GM18873 (cell line): ENCODE measurements around the gene NEK1.
A peak's percentile ranks its signal among the peaks of the same experiment; 100 is the strongest.
"Not testable (repeated sequence)": the region's sequence is repeated elsewhere in the genome, so short reads cannot be mapped to it uniquely, and the experiment has no call there.

Experiments
- ATAC-seq: cut with Tn5 transposase; IDR thresholded peaks from one replicate; pipeline ENCODE4 v1.9.1; 2021; ENCODE audit warnings: mild to moderate bottlenecking, moderate library complexity, moderate number of reproducible peaks; ENCODE audit not compliant: unreplicated experiment, low FRiP score

The NEK1 gene

GRCh38 chr4:169604131-169604900 is 8.1 kb downstream of the NEK1 start:
- ATAC-seq: no peak

- no peak for ATAC-seq
Measured at GRCh38 chr4:169603312-169603711, 9.1 kb downstream of the NEK1 start.

GRCh38 chr4:169601016-169601771 is 11.2 kb downstream of the NEK1 start:
- peak; percentile 53 for ATAC-seq

- ATAC-seq: no peak
Measured at GRCh38 chr4:169594560-169595195, 17.7 kb downstream of the NEK1 start.

DNA sequence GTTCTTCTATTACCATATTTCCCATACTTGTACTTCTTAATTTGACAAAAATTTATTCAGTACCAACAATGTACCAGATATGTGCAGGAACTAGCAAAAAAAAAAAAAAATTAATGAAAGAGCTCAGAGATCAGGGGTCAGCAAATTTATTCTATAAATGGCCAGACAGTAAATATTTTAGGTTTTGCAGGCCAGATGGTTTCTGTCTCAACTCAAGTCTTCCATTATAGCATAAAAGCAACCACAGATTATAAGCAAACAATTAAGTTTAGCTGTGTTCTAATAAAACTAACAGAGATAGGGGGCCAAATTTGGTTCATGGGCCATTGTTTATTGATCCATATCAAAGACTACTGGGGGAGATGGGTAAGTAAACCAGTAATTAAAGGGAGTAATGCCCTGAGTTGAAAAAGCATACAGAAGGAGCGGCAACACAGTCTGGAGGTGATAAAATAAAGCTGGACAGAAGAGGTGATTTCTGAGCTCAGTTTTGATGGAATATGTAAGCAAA is 19.3 kb downstream of the NEK1 start:
- no peak for ATAC-seq

DNA sequence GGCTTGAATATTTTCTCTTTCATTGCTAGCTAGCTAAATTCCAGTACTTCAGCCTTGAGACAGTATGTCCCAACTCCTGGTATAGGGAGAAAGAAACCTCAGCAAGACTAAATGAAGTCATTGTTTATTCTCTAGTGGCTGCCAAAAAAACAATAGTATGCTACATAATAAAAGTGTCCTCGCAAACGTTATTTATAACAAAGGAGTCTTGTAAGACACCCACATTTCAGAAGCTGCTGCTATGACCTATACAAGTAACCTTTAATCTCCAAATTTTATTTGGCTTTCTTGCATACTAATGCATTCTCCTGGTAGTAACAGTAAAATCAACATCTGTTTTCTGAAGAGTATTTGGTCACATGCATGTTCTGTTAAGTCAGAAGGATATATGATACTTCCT is 28.8 kb downstream of the NEK1 start:
- ATAC-seq: no peak

DNA sequence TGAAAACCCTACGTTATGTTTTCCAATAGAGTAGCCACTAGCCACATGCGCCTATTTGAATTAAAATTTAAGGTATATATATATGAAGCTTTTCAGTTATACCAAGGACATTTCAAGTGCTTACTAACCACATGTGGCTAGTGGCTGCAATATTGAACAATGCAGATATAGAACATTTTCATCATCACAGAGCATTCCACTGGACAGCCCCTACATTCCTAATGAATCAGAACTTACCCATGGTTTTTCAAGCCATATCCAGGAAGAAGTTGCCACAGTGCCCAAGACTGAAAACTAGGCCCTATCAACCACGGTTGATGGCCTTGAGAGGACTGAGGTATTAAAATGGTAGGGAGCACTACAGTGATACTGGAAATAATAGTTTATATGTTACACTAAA is 29.7 kb downstream of the NEK1 start:
- ATAC-seq: no peak

DNA sequence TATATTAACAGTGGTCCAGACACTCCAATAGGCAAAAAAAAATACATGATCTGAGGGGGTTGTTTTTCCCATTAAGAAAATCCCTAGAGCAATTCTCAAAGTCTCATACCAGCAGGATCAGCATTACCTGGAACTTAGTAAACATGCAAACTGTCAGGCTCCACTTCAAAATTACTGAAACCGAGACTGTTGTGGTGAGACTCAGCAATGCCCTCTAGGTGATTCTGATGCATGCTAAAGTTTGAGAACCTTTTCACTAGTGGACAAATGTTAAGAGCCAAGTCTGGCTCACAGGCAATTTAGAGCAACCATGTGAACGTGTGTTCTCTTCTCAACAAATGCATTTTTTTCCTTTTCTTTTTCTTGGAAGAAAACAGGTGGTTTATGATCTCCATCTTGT is 30.2 kb downstream of the NEK1 start:
- ATAC-seq: peak; percentile 93

GRCh38 chr4:169573889-169574288 is 38.5 kb downstream of the NEK1 start:
- no peak for ATAC-seq

DNA sequence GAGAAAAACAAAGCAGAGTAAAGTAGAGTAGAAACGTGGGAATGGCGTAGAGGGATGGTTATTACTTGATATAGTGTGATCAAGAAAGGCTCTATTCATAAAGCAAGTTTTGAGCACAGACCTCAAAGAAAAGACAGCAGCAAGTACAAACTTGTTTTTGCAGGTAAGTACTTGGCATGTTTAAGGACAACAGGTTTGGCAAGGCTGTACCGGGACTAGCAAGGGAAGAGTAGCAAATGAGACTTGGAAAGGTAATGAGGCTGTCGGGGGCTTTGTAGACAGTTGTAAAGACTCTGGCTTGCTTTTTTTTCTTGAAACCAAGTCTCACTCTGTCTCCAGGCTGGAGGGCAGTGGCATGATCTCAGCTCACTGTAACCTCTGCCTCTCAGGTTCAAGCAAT is 40.9 kb downstream of the NEK1 start:
- ATAC-seq: no peak

- not testable (repeated sequence) for ATAC-seq
Measured at GRCh38 chr4:169571012-169571411, 41.4 kb downstream of the NEK1 start.

GRCh38 chr4:169570266-169570665 is 42.1 kb downstream of the NEK1 start:
- not testable (repeated sequence) for ATAC-seq

- not testable (repeated sequence) for ATAC-seq
Measured at GRCh38 chr4:169569188-169569587, 43.2 kb downstream of the NEK1 start.

DNA sequence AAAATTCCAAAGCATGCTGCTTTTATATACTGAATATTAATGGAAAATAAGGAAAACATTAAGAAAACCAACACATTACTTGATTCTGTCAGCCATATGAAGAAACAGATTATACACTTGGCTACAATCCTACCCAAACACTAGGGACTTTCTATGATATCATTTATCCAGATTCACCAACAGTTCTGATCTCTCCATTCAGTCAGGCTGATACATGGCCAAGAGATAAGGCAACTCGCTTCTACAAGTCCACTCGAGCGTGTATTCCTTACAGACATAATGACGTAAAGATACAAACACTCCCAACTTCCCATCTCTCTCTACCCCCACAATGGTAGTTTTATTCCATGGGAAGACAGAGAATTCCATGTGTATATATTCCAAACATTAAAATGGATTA is 44.5 kb downstream of the NEK1 start:
- ATAC-seq: no peak

DNA sequence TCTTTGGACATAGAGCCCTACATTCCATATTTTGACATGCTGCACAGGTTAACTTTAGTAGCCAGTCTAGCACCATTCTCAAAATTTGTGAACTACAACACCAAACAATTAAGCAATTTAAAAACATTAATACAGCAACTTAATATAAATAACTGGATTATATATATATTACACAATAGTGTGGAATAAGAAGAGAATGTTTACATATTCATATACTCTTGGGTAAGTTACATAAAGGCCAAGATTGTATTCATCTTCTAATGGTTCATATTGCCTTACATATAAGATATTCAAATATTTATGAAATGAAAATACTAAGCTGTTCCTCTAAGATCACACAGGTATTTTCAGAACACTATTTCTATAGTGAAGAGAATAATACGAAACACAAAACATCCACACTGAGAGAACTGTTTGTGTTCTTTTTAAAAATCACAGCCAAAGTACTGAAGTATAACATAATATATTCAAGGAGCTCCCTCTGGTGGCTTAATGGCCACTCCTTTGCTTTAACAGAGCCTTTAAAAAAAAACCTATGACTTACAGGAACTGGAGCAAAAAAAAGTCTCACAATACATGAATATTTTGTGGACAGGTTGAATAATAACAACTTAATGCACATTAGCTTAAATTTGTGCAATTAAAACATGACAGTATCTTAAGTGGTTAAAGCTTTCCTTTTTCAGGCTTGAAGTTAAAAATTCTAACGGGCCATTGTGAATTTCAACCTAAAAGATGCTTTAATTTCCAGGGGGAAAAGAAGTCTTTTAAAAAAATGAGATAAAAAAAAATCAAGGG is 46.2 kb downstream of the NEK1 start:
- ATAC-seq: peak; percentile 58

DNA sequence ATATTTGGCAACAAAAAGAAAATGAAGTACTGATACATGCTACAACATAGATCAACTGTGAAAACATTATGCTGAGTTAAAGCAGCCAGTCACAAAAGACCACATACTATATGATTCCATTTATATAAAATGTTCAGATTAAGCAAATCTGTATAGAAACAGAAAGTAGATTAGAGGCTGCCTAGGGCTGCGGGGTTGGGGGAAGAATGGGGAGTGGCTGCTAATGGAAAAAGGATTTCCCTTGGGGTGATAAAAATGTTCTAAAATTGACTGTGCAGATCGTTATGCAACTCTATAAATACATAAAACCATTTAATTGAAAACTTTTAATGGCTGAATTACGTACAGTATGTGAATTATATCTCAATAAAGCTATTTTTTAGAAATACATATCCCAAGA is 46.8 kb downstream of the NEK1 start:
- ATAC-seq: no peak

DNA sequence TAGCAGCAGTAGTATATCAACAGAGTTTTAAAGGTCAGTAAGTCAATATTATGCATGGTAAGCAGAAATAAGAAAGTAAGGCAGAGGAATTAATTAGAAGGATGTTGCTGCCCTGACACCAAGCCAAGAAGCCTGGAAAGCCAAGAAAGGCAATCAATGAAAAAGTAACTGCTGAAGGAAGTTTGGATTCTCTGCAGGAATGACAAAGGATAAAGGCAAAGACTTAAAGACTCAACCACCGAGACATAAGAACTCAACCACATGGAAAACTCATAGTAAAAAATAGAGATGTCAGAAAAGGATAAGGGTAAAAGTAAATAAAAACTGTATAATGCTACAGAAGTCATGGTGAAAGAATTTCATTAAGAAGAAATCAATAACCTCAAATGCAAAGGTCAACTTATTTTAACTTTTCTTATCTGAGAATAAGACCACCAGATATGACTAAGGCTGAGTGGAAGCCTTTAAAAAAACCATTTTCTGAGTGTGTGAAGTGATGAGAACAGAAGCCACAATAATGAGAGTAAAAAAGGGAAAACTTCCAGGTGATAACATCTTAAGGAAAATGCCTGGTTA is 55.2 kb downstream of the NEK1 start:
- ATAC-seq: no peak

DNA sequence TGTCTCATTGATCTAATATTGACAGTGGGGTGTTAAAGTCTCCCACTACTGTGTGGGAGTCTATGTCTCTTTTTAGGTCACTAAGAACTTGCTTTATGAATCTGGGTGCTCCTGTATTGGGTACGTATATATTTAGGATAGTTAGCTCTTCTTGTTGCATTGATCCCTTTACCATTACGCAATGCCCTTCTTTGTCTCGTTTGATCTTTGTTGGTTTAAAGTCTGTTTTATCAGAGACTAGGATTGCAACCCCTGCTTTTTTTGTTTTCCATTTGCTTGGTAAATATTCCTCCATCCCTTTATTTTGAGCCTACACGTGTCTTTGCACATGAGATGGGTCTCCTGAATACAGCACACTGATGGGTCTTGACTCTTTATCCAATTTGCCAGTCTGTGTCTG is 65.8 kb downstream of the NEK1 start:
- not testable (repeated sequence) for ATAC-seq

DNA sequence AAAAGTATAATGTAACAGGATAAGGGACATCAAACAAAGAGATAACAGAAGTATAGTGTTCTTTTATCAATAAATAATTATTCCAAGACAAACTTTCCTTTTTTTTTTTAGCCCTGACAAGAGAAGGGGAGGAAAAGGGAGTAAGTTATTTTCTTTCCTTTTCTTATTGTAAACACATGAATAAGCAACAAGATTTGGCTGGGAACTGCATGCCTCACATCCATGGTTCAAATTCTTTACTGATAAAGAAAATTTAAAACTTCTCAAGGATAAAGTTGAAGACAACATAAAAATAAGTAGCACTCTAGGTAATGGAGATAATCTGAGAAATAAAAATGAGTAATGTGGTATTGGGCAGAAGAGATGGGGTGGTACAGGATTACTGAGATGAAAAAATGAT is 71.6 kb downstream of the NEK1 start:
- no peak for ATAC-seq

- ATAC-seq: no peak
Measured at GRCh38 chr4:169530048-169530447, 82.3 kb downstream of the NEK1 start.
